IPS-18c (cell line): Measurements from ENCODE around the gene TTLL10.
A peak's percentile ranks its signal among the peaks of the same experiment; 100 is the strongest.
"Not testable (repeated sequence)": the region's sequence is repeated elsewhere in the genome, so short reads cannot be mapped to it uniquely, and the experiment has no call there.

Source experiments
- H3K4me3 ChIP-seq: 2 replicates; pipeline ENCODE4 v1.7.0; 2013; ENCODE audit warnings: low read depth, mild to moderate bottlenecking, low read length, moderate library complexity; ENCODE audit not compliant: insufficient read depth
- H3K9me3 ChIP-seq: one replicate; pipeline ENCODE4 v1.6.1; 2013; ENCODE audit warnings: mild to moderate bottlenecking, low read length, moderate library complexity; ENCODE audit not compliant: control insufficient read depth, insufficient read depth

The TTLL10 gene

GRCh38 chr1:1153215-1153614 is 20.5 kb upstream of the TTLL10 start:
- not testable (repeated sequence) for H3K9me3 ChIP-seq

DNA sequence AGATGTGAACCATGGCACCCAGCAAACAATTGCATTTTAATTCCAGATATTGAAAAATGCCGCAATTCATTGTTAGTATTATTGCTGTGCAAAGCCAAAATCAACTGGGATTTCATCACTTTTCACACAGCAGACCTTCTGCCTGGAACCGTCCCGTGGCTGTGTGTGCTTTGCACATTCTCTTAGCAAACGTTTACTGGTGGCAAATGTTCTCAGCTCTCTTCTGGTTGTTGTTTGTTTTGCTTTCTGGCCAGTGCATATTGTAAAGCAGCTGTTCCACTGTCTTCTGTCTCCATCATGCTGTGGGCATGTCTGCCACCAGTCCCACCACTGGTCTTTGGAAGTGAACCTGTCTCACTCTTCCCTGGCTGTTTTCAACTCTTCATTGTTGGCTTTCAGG is 19.8 kb upstream of the TTLL10 start:
- H3K4me3 ChIP-seq = no peak overlapping the region
- no peaks in the 10 kb centered on the region for H3K9me3 ChIP-seq

More at GRCh38 chr1:1153215-1153614, 20.5 kb upstream of the TTLL10 start:
- not testable (repeated sequence) for H3K4me3 ChIP-seq

- H3K4me3 ChIP-seq = no peak overlapping the region; the same call in 1 of the 2 replicates
- no peaks in the 10 kb centered on the region for H3K9me3 ChIP-seq
Measured at GRCh38 chr1:1155258-1155657, 18.4 kb upstream of the TTLL10 start.

- Histone ChIP-seq H3K4me3 (no peak overlapping the region), H3K9me3 (no peaks in the 10 kb centered on the region)
Measured at GRCh38 chr1:1156140-1157032, 17.3 kb upstream of the TTLL10 start.

- H3K9me3 ChIP-seq = no peaks in the 10 kb centered on the region
- no peak overlapping the region for H3K4me3 ChIP-seq
Measured at GRCh38 chr1:1157033-1157365, 16.7 kb upstream of the TTLL10 start.

DNA sequence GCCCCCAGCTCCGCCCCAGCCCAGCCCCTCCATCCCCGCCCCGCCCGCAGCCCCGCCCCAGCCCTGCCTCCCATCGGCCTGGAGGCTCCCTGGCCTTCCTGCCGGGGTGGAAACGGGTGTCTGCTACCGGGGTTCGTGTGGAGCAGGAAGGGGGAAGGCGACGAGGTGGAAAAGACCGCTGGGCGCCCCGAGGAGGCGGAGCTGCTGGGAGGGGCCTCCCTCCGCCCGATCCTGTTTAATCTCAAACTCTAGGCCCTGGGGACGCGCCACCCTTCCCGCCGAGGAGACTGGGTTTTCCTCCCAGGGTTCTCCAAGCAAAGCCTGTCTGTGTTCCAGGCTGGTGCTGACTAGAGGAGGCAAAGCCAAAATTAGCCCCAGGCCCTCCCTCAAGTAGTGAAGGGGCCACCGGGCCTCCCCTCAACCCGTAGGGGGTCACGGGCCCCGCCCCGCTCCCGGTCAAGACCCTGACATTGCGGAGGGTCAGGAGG is 16.2 kb upstream of the TTLL10 start:
- H3K4me3 ChIP-seq = peak overlapping the region; percentile 47
- no peaks in the 10 kb centered on the region for H3K9me3 ChIP-seq

- Histone ChIP-seq H3K4me3 (peak overlapping the region; percentile 47), H3K9me3 (no peaks in the 10 kb centered on the region)
Measured at GRCh38 chr1:1157914-1158710, 15.6 kb upstream of the TTLL10 start.

GRCh38 chr1:1160281-1160930 is 13.3 kb upstream of the TTLL10 start:
- no peak overlapping the region for H3K4me3 ChIP-seq
- no peaks in the 10 kb centered on the region for H3K9me3 ChIP-seq

DNA sequence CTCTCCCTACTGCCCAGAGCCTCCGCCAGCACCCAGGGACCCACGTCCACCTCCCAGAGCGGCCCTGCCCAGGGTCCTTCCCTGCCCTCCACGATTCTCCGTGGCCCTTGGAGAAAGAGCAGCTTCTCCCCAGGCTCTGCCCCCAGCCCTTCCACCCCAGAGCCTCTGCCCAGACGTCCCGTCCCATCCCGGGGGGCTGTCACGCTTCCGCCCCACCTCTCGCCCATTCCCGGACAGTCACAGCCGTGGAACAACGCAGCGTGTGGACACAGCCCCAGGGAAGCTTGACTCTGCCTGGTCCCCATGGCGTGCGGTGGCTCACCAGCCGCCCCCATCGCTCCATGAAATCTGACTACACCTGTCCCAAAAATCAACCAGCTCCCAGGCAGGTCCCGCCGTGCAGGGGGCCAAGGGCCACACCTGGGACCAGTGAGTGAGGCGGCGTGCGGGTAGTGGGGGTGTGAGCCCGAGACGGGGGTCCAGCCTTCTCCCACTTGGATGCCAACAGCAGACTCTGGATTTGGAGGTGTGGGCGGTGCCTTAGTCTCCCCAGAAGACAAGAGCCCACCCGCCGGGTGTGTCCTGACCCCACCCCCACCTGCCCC is 12.5 kb upstream of the TTLL10 start:
- no peak overlapping the region for H3K4me3 ChIP-seq

DNA sequence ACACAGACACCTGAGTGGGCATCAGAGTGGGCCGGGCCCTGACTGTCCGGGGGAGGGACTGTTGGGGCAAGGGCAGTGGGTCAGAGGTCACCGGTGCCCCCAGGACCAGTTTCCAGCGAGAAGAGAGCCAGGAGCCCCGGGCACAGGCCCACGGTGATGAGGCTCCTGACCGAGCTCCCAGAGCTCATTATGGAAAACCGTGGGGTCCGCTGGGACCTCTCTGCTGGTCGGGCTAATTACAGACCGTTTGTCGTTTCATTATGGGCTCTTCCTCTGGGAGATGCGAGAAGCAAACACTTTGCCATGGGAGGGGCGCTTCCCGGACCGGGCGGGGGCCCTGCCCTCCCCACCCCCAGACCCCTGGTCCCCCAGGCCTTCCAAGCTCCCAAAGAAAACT is 12.0 kb upstream of the TTLL10 start:
- Histone ChIP-seq H3K9me3 (no peaks in the 10 kb centered on the region), H3K4me3 (no peak overlapping the region)

More for the DNA sequence above, 12.5 kb upstream of the TTLL10 start:
- no peaks in the 10 kb centered on the region for H3K9me3 ChIP-seq

DNA sequence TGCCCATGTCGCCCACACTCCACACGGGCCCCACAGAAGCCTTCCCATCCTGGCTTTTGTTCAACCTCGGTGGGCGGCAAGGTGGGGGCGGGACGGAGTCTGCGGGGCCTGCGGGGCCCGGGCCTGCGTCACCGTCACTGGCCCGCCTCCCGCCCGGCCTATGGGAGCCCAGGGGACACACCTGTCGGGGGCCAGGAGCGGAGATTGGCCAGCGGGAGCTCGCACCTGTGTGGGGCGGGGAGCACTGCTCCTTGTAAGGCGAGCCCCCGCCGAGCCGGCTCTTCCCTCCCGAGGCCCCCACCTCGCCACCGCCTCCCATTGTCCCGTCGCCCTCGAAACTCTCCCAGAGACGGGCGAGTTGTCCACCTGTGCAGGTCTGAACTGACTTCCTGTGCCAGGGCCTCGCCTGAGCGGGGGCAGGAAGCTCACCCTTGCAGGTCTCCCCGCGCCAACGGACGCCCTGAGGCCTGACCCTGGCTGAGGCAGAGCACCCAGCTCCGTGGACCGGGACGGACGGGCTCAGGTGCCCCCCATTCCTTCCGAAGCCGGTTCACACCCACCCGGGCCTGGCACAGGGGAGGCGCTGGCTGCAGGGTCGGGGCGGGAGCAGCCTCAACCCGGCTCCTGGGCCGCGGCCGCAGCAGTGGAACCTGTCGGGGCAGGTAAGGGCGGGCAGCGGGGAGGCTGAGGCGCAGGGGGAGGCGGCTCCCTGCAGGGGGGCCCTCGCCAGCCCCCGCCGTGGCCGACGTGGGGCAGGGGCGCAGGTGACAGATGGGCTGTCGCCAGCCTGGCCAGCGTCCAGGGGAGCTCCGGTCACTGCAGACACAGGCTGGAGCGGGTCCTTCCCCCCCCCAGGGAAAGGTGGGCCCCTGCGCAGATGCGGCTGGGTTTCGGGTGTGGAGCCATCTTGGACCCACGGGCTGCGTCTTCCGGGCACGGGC is 10.8 kb upstream of the TTLL10 start:
- Histone ChIP-seq H3K4me3 (no peak overlapping the region), H3K9me3 (no peaks in the 10 kb centered on the region)

DNA sequence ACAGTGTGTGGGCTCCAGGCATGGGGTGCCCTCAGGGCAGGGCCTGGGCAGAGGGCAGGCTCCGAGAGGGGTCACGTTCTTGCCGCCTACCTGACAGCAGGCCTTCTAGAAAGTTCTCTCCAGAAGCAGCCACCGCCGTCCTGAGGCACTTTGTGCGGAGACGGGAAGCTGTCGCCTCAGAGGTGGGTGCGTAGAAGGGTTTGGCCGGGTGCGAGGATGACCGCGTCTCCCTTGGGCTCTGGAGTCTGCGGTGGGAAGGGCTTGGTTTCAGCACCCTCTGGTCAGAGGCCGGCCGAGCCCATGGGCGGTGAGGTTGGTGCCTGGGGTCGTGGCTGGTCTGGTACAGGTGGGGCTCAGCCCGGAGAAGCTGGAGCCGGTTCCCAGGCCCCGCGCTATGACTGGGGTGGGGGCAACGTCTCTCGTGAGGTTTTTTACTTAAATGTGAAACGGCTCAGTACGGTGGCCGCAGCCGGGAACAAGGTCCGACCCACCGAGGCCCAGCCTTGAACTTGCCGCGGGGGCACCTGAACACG is 10.1 kb upstream of the TTLL10 start:
- no peak overlapping the region for H3K4me3 ChIP-seq

DNA sequence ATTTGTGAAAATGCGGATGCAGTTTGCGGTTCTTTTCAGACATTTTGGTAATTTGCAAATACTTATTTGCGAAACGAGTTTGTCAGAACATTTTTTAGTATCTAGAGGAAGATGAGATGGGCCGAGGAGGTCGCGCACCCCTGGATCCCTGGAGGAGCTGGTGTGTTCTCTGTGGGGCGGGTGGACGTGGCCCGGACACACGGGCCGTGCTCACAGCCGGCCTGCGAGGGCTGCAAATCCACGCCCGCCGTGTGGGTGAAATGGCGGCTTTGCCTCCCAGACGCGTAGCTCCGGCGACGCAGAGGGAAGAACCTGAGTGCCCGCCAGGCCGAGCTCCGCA is 9.3 kb upstream of the TTLL10 start:
- Histone ChIP-seq H3K9me3 (no peaks in the 10 kb centered on the region), H3K4me3 (no peak overlapping the region)

More for the DNA sequence above, 10.1 kb upstream of the TTLL10 start:
- H3K9me3 ChIP-seq = no peaks in the 10 kb centered on the region

DNA sequence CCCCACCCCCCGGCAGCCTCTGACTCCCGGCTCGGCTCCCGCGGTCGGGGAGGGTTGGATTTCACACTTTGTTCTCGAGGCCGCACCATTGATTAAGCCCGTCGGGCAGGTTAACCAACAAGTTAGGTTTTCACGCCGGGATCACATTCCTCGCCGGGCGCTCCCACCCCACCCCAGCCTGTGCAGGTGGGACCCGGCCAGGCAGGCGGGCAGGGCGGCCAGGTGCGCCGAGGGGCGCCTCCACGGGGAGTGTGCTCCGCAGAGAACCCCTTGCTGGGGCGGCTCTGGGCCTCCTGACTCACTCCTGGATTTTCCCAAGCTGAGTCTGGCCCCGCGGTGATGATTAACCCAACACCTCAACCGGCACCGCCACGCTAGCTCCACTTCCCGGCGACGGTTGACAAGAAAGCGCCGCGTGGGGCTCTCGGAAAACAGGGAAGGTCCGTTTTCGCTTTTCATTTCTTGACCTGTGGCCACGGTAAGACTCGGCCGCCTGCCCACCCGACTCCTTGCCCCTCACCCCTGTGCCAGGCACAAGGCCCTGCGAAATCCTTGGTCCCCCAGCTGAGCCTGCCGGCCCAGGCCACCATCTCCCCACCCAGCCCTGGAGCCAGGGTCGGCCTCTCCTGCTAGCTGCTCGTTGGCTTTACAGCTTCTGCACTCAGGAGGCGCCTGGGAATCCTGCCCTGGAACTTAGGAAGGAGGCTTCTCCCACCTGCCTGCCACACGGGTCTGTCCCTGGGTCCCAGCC is 8.8 kb upstream of the TTLL10 start:
- H3K9me3 ChIP-seq = no peaks in the 10 kb centered on the region
- H3K4me3 ChIP-seq = no peak overlapping the region

DNA sequence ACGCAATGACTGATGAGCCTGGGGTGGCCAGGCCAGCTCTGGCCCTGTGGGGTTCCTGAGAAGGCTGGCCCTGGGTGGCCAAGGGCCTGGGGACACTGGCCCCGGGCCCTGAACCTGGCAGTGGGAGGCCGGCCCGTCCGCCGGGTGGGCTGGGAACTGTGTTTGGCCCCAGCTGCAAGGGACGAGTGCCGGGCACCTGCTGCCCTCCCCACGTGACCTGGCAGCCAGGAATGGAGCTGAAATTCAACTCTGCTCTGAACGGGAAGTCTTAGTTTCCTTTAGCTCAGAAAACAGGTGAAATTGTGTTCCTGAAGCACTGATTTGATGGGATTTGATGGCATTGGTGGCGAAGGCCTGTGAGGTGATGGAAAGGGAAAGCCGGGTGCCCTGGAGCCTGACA is 8.2 kb upstream of the TTLL10 start:
- no peaks in the 10 kb centered on the region for H3K9me3 ChIP-seq
- no peak overlapping the region for H3K4me3 ChIP-seq
